ENCODE measurements around the gene TRAPPC3.

The TRAPPC3 gene

DNA sequence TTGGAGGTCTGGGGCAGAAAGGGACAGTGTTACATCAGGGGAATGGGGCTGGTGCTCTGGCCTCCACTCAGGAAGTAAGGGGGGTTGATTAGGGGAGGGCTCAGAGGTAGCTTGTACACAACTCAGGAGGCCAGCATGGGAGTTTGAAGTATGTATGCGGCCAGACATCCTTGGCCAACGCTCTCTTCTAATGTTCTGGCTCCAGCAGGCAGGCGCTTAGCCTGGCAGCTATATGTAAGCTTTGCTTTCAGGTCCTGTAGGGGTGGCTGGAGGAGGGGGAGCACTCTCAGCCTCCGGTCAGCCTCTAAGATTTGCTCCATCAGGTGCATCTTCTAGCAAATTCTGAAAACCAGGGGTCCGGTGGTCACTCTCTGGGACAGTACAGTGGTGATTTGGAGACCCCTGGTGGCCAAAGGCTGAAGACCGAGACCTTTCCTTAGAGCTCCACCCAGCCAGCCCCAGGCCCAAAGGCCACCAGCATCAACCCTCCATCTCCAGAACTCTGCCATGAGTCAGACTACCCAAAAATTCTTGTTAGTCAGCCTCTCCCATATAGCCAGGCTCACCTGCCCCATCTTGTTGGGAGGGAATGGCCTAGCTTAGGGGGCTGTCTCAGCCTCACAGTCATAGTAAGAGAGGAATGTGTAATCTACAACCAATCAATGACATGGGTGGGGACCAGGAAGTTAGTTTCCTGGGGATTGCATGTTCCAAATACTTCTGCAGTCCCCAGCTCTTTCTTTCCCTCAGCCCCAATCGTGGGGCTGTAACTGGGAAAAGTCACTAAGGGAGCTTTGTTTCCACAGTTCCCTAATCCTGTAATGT, 14.6 kb downstream of the TRAPPC3 start:
- no peak overlapping the region for H3K4me3 ChIP-seq (ENCODE audit: control insufficient read depth, low read depth, low read length)
- DNase-seq (ENCODE audit: low read depth), result peak; percentile 58
- TF ChIP-seq, protein P1, sequence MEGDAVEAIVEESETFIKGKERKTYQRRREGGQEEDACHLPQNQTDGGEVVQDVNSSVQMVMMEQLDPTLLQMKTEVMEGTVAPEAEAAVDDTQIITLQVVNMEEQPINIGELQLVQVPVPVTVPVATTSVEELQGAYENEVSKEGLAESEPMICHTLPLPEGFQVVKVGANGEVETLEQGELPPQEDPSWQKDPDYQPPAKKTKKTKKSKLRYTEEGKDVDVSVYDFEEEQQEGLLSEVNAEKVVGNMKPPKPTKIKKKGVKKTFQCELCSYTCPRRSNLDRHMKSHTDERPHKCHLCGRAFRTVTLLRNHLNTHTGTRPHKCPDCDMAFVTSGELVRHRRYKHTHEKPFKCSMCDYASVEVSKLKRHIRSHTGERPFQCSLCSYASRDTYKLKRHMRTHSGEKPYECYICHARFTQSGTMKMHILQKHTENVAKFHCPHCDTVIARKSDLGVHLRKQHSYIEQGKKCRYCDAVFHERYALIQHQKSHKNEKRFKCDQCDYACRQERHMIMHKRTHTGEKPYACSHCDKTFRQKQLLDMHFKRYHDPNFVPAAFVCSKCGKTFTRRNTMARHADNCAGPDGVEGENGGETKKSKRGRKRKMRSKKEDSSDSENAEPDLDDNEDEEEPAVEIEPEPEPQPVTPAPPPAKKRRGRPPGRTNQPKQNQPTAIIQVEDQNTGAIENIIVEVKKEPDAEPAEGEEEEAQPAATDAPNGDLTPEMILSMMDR (conservative IDR thresholded peaks at IDR 0.05; ENCODE audit: control insufficient read depth, insufficient read depth, low read depth, low read length), result peak; percentile 71

GRCh38 chr1:36134031-36134430, 15.3 kb downstream of the TRAPPC3 start:
- DNase-seq (ENCODE audit: low read depth), result no peak
- no peak overlapping the region for H3K4me3 ChIP-seq (ENCODE audit: control insufficient read depth, low read depth, low read length)
- TF ChIP-seq, protein P1 (conservative IDR thresholded peaks at IDR 0.05; ENCODE audit: control insufficient read depth, insufficient read depth, low read depth, low read length), result no peak

DNA sequence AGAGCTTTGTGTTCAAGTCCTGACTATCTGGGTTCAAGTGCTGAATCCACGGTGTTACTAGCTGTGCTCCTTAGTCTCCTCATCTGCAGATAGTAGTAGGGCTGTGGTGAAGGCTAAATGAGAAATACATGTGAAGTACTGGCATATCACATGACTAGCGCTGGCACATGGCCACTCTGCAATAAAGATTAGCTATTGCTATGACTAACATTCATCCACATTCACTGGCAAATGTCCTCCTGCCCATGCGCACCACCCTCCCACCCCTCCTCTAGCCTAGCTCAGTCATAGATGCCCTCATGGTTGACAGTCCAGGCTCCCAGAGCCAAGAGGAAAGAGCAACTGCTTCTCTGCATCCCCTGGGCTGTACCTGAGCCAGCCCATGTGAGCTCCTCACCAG, 15.8 kb downstream of the TRAPPC3 start:
- TF ChIP-seq, protein P1 (conservative IDR thresholded peaks at IDR 0.05; ENCODE audit: control insufficient read depth, insufficient read depth, low read depth, low read length), result no peak
- no peak overlapping the region for H3K4me3 ChIP-seq (ENCODE audit: control insufficient read depth, low read depth, low read length)
- peak; percentile 96 for DNase-seq (ENCODE audit: low read depth)

- TF ChIP-seq, protein P1 (conservative IDR thresholded peaks at IDR 0.05; ENCODE audit: control insufficient read depth, insufficient read depth, low read depth, low read length), result no peak
- no peak overlapping the region for H3K4me3 ChIP-seq (ENCODE audit: control insufficient read depth, low read depth, low read length)
- no peak for DNase-seq (ENCODE audit: low read depth)
These were observed 17.3 kb downstream of the TRAPPC3 start for GRCh38 chr1:36132029-36132428.

DNA sequence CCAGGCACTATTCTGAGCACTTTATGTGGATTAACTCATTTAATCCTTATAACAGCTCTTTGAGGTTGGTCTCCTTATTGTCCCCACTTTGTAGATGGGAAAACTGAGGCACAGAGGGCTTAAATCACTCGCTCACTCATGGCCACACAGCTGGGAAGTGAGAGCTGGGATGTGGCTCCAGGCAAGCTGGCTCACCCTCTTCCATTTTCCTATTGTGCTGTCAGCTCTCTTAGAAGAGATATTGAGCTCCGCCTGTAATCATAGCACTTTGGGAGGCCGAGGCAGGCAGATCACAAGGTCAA, 20.4 kb downstream of the TRAPPC3 start:
- TF ChIP-seq, protein P1 (conservative IDR thresholded peaks at IDR 0.05; ENCODE audit: control insufficient read depth, insufficient read depth, low read depth, low read length), result no peak
- no peak for DNase-seq (ENCODE audit: low read depth)

DNA sequence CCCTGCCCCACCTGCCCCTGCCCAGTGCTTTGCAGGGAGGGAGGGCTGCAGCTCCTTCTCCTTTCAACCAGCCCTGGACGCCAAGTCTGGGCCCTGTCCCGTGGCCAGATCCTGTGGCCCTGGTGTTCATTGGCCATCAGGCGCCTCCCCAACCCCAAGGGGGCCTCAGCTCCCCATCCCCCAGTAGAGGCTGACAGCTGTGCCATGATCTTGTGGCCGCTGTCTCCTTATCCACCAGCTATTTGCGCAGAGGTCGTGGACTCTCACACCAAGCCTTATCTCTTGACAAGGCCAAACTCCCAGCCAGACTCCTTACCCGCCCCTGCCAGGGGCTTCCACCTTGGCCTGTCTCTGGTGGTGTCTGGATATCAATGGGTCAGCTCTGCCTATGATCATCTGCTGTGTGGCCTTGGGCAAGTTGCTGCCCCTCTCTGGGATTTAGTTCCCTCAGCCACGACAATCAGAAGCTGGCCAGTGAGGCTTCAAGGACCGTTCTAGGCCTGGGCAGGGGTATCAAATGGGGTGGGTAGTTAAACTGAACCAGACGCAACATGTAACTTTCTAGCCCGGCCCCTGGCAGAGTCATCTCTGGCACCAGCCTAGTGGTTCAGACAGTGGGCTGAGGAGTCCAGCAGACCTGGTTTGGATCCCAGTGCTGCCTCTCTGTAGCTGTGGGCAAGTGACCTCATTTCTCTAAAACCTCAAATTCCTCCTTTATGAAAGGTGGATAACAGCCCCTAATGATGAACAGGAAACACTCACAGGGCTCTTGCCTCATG, 21.0 kb downstream of the TRAPPC3 start:
- TF ChIP-seq, protein P1 (conservative IDR thresholded peaks at IDR 0.05; ENCODE audit: control insufficient read depth, insufficient read depth, low read depth, low read length), result no peak
- H3K4me3 ChIP-seq (ENCODE audit: control insufficient read depth, low read depth, low read length), result no peak overlapping the region
- DNase-seq (ENCODE audit: low read depth), result peak; percentile 53

More for the DNA sequence above, 20.4 kb downstream of the TRAPPC3 start:
- no peak overlapping the region for H3K4me3 ChIP-seq (ENCODE audit: control insufficient read depth, low read depth, low read length)
